Keratinocyte (primary cell): Measurements from ENCODE around the gene SEPTIN10. TPM values are rescaled to one million over a fixed set of nuclear protein-coding genes. Genes with fewer than 3 reads are reported as not detected.
A peak's percentile ranks its signal among the peaks of the same experiment; 100 is the strongest.

ENCODE experiments used
- DNase-seq: peaks from one replicate; pipeline ENCODE4 v3.0.0-alpha.2; 2011; ENCODE audit warnings: low read depth, missing footprints, low spot score
- FAIRE-seq: peaks from 2 replicates; lab custom pipeline; 2011; peaks lifted over from hg19 to GRCh38; lab: Jason Lieb, UNC
- H2AFZ ChIP-seq: 2 replicates; pipeline ENCODE4 v1.6.0; 2012; ENCODE audit warnings: low read length, control low read depth, inconsistent platforms; ENCODE audit not compliant: control insufficient read depth
- H3K27ac ChIP-seq: 2 replicates; pipeline ENCODE4 v1.5.1; 2011; ENCODE audit warnings: low read length; ENCODE audit not compliant: control insufficient read depth, insufficient read depth
- H3K27me3 ChIP-seq: 3 replicates; pipeline ENCODE4 v1.6.0; 2011; ENCODE audit warnings: low read length; ENCODE audit not compliant: control insufficient read depth, insufficient read depth; ENCODE audit errors: extremely low read depth
- H3K36me3 ChIP-seq, 2 experiments: 2 replicates in 1 of 2; 3 replicates in 1 of 2; pipeline ENCODE4 v1.5.1; 2011; ENCODE audit warnings: low read length in 2 of 2, mild to moderate bottlenecking in 1 of 2; ENCODE audit not compliant: control insufficient read depth in 2 of 2, insufficient read depth in 2 of 2; ENCODE audit errors: extremely low read depth in 1 of 2
- H3K4me1 ChIP-seq: 3 replicates; pipeline ENCODE4 v1.5.1; 2011; ENCODE audit warnings: low read length; ENCODE audit not compliant: control insufficient read depth, insufficient read depth; ENCODE audit errors: extremely low read depth
- H3K4me2 ChIP-seq: 3 replicates; pipeline ENCODE4 v1.6.0; 2011; ENCODE audit warnings: low read depth, low read length; ENCODE audit not compliant: control insufficient read depth, insufficient read depth; ENCODE audit errors: extremely low read depth
- H3K4me3 ChIP-seq, 3 experiments: fragments of 200-600 bp in 1 of 3; sonication (generic) in 1 of 3; 2 replicates in 2 of 3; 3 replicates in 1 of 3; pipeline ENCODE4 v1.5.1; 2011 to 2016; ENCODE audit warnings: low read length in 3 of 3, mild to moderate bottlenecking in 3 of 3, control low read depth in 2 of 3, inconsistent platforms in 1 of 3, low read depth in 1 of 3, mixed read lengths in 1 of 3, mixed run types in 1 of 3, moderate library complexity in 1 of 3; ENCODE audit not compliant: control insufficient read depth in 2 of 3, insufficient read depth in 2 of 3; ENCODE audit errors: extremely low read depth in 1 of 3
- H3K79me2 ChIP-seq: 2 replicates; pipeline ENCODE4 v1.6.0; 2012; ENCODE audit warnings: low read length; ENCODE audit not compliant: control insufficient read depth, insufficient read depth
- H3K9ac ChIP-seq: 3 replicates; pipeline ENCODE4 v1.6.0; 2011; ENCODE audit warnings: low read length; ENCODE audit not compliant: control insufficient read depth, insufficient read depth; ENCODE audit errors: extremely low read depth
- H3K9me1 ChIP-seq: 3 replicates; pipeline ENCODE4 v1.6.0; 2011; ENCODE audit warnings: low read length; ENCODE audit not compliant: control insufficient read depth, insufficient read depth; ENCODE audit errors: extremely low read depth
- H3K9me3 ChIP-seq: 2 replicates; pipeline ENCODE4 v1.5.1; 2012; ENCODE audit warnings: low read depth, low read length; ENCODE audit not compliant: control insufficient read depth
- H4K20me1 ChIP-seq: 3 replicates; pipeline ENCODE4 v1.6.0; 2011; ENCODE audit warnings: low read length; ENCODE audit not compliant: control insufficient read depth, insufficient read depth; ENCODE audit errors: extremely low read depth
- EZH2 ChIP-seq: IDR thresholded peaks from one replicate; pipeline ENCODE4 v1.6.1; 2012; ENCODE audit warnings: inconsistent platforms, mild to moderate bottlenecking, low read length, moderate library complexity
- dilution Hi-C: fragments of 300-500 bp; cut with MboI; formaldehyde crosslinking; loops from one replicate; pipeline ENCODE4 v1.7.0; 2020; ENCODE audit warnings: low sequenced_read_pairs; ENCODE audit not compliant: extremely low pct_ligation_motif_present
- polyA plus RNA-seq, 5 experiments: library from polyadenylated mRNA; depleted of rRNA in 3 of 5; stranded (reverse) in 3 of 5; stranded (forward) in 1 of 5; unstranded in 1 of 5; fragments of >200 nt; gene quantifications; 1 replicate in 1 of 5; 2 replicates in 3 of 5; 3 replicates in 1 of 5; pipeline versions ENCODE4 v1.2.1 to v1.2.3, GENCODE V29; 2011 to 2012; ENCODE audit warnings: missing spikeins in 2 of 5, low read depth in 1 of 5, low replicate concordance in 1 of 5
- TF ChIP-seq, protein P1 (sequence below), 3 experiments: IDR thresholded peaks in 1 of 3; conservative IDR thresholded peaks in 1 of 3; optimal IDR thresholded peaks in 1 of 3; 2 replicates in 2 of 3; 3 replicates in 1 of 3; pipeline versions ENCODE3 to v1.5.1; 2011; ENCODE audit warnings: low read length in 3 of 3, mild to moderate bottlenecking in 3 of 3, moderate library complexity in 2 of 3, control low read depth in 1 of 3, inconsistent platforms in 1 of 3; ENCODE audit not compliant: insufficient read depth in 2 of 3; ENCODE audit errors: extremely low read depth in 1 of 3

The SEPTIN10 gene
- polyA plus RNA-seq, 1 donor (not counting 4 experiments of a cell fraction or from before 2014, with no cell fraction given), result 72.6 TPM

DNA sequence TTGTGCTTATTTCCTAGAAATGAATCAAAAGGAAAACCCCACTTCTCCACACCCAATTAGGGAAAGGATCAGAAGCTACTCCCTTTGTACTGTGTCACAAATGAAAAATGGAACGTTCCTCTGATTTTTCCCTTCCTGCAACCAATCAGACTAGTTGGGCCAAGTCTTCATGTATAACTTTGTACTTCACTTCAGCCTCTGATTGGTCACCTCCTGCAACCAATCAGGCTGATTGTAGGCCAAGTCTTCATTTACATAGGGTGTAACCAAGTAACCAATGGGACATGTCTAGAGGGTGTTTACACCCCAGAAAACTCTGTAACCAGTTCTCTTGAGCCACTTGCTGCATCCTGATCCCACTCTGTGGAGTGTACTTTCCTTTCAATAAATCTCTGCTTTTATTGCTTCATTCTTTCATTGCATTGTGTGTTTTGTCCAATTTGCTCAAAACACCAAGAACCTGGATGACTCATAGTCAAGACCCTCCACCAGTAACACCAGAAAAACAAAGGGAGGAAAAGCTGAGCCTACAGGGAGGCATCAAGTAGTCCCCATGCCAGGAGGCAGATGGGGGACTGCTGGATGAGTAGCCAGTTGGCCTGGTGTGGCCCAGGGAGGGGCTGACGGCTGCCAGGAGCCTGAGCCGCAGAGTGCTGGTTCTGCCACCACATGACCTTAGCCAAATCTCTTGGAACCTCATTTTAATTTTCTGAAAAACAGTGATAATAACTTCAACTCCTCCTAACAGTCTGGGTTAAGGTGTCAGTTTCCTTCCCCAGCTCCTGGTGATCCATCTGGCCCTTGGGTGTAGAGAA lies 46.5 kb upstream of the SEPTIN10 start:
- DNase-seq (no peak), FAIRE-seq (peak; percentile 57)
- H3K9me1 ChIP-seq, result no peaks in the 10 kb centered on the region
- TF ChIP-seq EZH2, result no peak
- TF ChIP-seq, protein P1, sequence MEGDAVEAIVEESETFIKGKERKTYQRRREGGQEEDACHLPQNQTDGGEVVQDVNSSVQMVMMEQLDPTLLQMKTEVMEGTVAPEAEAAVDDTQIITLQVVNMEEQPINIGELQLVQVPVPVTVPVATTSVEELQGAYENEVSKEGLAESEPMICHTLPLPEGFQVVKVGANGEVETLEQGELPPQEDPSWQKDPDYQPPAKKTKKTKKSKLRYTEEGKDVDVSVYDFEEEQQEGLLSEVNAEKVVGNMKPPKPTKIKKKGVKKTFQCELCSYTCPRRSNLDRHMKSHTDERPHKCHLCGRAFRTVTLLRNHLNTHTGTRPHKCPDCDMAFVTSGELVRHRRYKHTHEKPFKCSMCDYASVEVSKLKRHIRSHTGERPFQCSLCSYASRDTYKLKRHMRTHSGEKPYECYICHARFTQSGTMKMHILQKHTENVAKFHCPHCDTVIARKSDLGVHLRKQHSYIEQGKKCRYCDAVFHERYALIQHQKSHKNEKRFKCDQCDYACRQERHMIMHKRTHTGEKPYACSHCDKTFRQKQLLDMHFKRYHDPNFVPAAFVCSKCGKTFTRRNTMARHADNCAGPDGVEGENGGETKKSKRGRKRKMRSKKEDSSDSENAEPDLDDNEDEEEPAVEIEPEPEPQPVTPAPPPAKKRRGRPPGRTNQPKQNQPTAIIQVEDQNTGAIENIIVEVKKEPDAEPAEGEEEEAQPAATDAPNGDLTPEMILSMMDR (optimal IDR thresholded peaks at IDR 0.05 in 1 of 3, IDR thresholded peaks at IDR 0.05 in 1 of 3, conservative IDR thresholded peaks at IDR 0.05 in 1 of 3; ENCODE audit: extremely low read depth in 1 of 3, insufficient read depth in 2 of 3, low read length in 3 of 3), result no peak
- no peaks in the 10 kb centered on the region for H3K9me3 ChIP-seq
- H3K4me1 ChIP-seq, result peaks cover 17% of the 10 kb centered on the region
- no peak overlapping the region for H3K4me2 ChIP-seq
- H3K36me3 ChIP-seq, result no peaks in the 10 kb centered on the region
- dilution Hi-C loops, result no loop called here
- no peaks in the 10 kb centered on the region for H4K20me1 ChIP-seq
- no peaks in the 10 kb centered on the region for H3K79me2 ChIP-seq
- no peak overlapping the region for H2AFZ ChIP-seq
- no peaks in the 10 kb centered on the region for H3K27me3 ChIP-seq
- no peak overlapping the region for H3K4me3 ChIP-seq
- H3K9ac ChIP-seq, result no peak overlapping the region
- no peak overlapping the region for H3K27ac ChIP-seq

DNA sequence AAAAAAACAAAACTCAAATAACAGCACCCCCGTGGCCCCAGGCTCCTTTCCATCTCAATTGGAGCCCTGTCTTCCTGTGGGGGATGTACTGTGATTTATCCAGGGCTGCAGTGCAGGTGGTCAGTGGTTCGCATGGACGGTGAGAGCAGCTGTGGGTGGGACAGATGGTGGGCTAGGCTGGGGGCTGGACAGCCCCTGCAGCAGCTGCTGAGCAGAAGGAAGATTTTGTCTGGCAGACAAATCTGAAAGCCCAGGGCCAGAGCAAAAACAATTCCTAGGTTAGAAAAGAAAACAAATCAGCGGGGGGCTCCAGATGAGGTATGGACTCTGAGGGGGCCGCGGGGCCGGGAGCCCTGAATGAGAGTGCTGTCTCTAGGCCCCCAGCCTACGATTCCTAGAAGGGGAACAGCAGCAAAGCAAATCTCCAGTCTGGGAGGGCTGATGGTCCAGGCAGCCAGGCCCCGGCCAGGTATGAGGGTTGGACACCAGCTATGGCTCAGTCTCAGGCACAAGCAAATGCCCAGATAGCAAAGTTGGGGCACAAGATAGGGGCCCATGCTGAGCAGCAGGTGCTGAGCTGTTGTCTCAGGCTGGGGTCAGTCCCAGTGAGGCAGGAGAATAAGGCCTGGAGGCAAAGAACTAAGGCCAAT lies 45.8 kb upstream of the SEPTIN10 start:
- Histone ChIP-seq H3K27me3 (no peaks in the 10 kb centered on the region), H2AFZ (no peak overlapping the region), H3K4me1 (peaks cover 19% of the 10 kb centered on the region), H3K4me3 (no peak overlapping the region), H3K36me3 (no peaks in the 10 kb centered on the region), H3K9me1 (no peaks in the 10 kb centered on the region), H4K20me1 (no peaks in the 10 kb centered on the region), H3K79me2 (no peaks in the 10 kb centered on the region), H3K9me3 (no peaks in the 10 kb centered on the region), H3K4me2 (no peak overlapping the region), H3K27ac (no peak overlapping the region), H3K9ac (no peak overlapping the region)
- dilution Hi-C loops, result no loop called here
- TF ChIP-seq EZH2, result no peak
- TF ChIP-seq, protein P1 (optimal IDR thresholded peaks at IDR 0.05 in 1 of 3, IDR thresholded peaks at IDR 0.05 in 1 of 3, conservative IDR thresholded peaks at IDR 0.05 in 1 of 3; ENCODE audit: extremely low read depth in 1 of 3, insufficient read depth in 2 of 3, low read length in 3 of 3), result no peak
- FAIRE-seq (no peak), DNase-seq (no peak)
